DOHH2 (cell line): ENCODE results near the gene PIGA.

Experiments used
- EZH2phosphoT487 ChIP-seq: fragments of 200-600 bp; sonication (generic); IDR thresholded peaks from 2 replicates; pipeline ENCODE4 v1.6.1; 2017; ENCODE audit warnings: borderline replicate concordance, mild to moderate bottlenecking, antibody characterized with exemption, low read length, moderate library complexity, mixed read lengths
- TF ChIP-seq, protein P1 (sequence below): fragments of 200-600 bp; sonication (generic); IDR thresholded peaks from one replicate; pipeline ENCODE4 v1.5.1; 2014; ENCODE audit warnings: antibody characterized with exemption, mild to moderate bottlenecking, low read depth, low read length; ENCODE audit not compliant: poor library complexity, severe bottlenecking

- TF ChIP-seq, protein P1, sequence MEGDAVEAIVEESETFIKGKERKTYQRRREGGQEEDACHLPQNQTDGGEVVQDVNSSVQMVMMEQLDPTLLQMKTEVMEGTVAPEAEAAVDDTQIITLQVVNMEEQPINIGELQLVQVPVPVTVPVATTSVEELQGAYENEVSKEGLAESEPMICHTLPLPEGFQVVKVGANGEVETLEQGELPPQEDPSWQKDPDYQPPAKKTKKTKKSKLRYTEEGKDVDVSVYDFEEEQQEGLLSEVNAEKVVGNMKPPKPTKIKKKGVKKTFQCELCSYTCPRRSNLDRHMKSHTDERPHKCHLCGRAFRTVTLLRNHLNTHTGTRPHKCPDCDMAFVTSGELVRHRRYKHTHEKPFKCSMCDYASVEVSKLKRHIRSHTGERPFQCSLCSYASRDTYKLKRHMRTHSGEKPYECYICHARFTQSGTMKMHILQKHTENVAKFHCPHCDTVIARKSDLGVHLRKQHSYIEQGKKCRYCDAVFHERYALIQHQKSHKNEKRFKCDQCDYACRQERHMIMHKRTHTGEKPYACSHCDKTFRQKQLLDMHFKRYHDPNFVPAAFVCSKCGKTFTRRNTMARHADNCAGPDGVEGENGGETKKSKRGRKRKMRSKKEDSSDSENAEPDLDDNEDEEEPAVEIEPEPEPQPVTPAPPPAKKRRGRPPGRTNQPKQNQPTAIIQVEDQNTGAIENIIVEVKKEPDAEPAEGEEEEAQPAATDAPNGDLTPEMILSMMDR, result no peak
- TF ChIP-seq EZH2phosphoT487, result no peak
Measured at GRCh38 chrX:15384304-15384703, 49.0 kb upstream of the PIGA start, which contains the start of gene VEGFD.
